HCT116 (cell line): ENCODE measurements around the gene CACNA1G. TPM values are rescaled to one million over a fixed set of nuclear protein-coding genes. Genes with fewer than 3 reads are reported as not detected.

ENCODE experiments used
- ATAC-seq: fragments of 200-7000 bp; cut with Tn5 transposase; 2 replicates; pipeline ENCODE4 v1.9.1; 2020; ENCODE audit warnings: mild to moderate bottlenecking, moderate library complexity
- BruUV-seq: library from RNA; stranded (reverse); fragments of 400-500 nt; replicated peaks from 2 replicates; lab custom pipeline; 2021; lab: Mats Ljungman, UMichigan
- CTCF ChIA-PET: fragments of 300-600 bp; sonication (Branson Sonifier 250); formaldehyde crosslinking; loops from one replicate; lab custom pipeline; 2021; ENCODE audit warnings: antibody characterized with exemption; lab: Charles Lee
- POLR2A ChIA-PET: fragments of 300-600, 350-600 bp; sonication (Branson Sonifier 250); formaldehyde crosslinking; loops from one replicate; lab custom pipeline; 2021; ENCODE audit warnings: antibody characterized with exemption; lab: Charles Lee
- RAD21 ChIA-PET, 2 experiments: fragments of 300-600 bp; sonication (Branson Sonifier 250); formaldehyde crosslinking; loops; one replicate each; lab custom pipeline; 2023; ENCODE audit warnings: low total read pairs in 2 of 2; ENCODE audit not compliant: uncharacterized antibody in 2 of 2, unreplicated experiment in 2 of 2, low non-redundant PET in 1 of 2; lab: Charles Lee
- DNase-seq: peaks from one replicate; pipeline ENCODE4 v3.0.0-alpha.2; 2010; ENCODE audit warnings: low read depth, low spot score
- H2AFZ ChIP-seq: fragments of 200-600 bp; shearing (Covaris generic), sonication (generic); 2 replicates; pipeline ENCODE4 v1.6.1; 2017; ENCODE audit warnings: low read depth, mixed run types, mixed read lengths, antibody characterized with exemption, low read length; ENCODE audit not compliant: poor library complexity, severe bottlenecking
- H3K27ac ChIP-seq: 2 replicates; pipeline ENCODE4 v1.5.1; 2012; ENCODE audit warnings: low read depth, low read length
- H3K27me3 ChIP-seq: fragments of 200-600 bp; sonication (generic); 2 replicates; pipeline ENCODE4 v1.6.1; 2016; ENCODE audit warnings: mixed run types, low read length, mixed read lengths; ENCODE audit not compliant: insufficient read depth
- H3K36me3 ChIP-seq, 2 experiments: fragments of 200-500 bp in 1 of 2; fragments of 200-600 bp in 1 of 2; sonication (Bioruptor generic) in 1 of 2; sonication (generic) in 1 of 2; 2 replicates each; pipeline versions ENCODE4 v1.5.1 to v1.6.1; 2014 to 2016; ENCODE audit warnings: low read length in 2 of 2, inconsistent platforms in 1 of 2, mixed read lengths in 1 of 2, mixed run types in 1 of 2; ENCODE audit not compliant: insufficient read depth in 2 of 2, control insufficient read depth in 1 of 2
- H3K4me1 ChIP-seq, 2 experiments: fragments of 200-600 bp in 1 of 2; sonication (generic) in 1 of 2; 2 replicates each; pipeline versions ENCODE4 v1.5.1 to v1.6.1; 2012 to 2017; ENCODE audit warnings: low read length in 2 of 2, inconsistent platforms in 1 of 2, mild to moderate bottlenecking in 1 of 2, mixed read lengths in 1 of 2, mixed run types in 1 of 2, moderate library complexity in 1 of 2; ENCODE audit not compliant: insufficient read depth in 2 of 2, control insufficient read depth in 1 of 2
- H3K4me2 ChIP-seq: fragments of 200-600 bp; sonication (generic); 2 replicates; pipeline ENCODE4 v1.6.1; 2017; ENCODE audit warnings: mixed run types, low read length, mixed read lengths
- H3K4me3 ChIP-seq, 2 experiments: fragments of 200-600 bp in 1 of 2; sonication (generic) in 1 of 2; replicated peaks in 1 of 2; 2 replicates each; pipeline ENCODE4 v1.5.1; 2011 to 2016; ENCODE audit warnings: low read length in 2 of 2, control low read depth in 1 of 2, low read depth in 1 of 2, mild to moderate bottlenecking in 1 of 2, mixed read lengths in 1 of 2, mixed run types in 1 of 2
- H3K79me2 ChIP-seq: fragments of 200-600 bp; sonication (generic); 2 replicates; pipeline ENCODE4 v1.6.1; 2017; ENCODE audit warnings: mild to moderate bottlenecking, mixed run types, low read length, moderate library complexity, mixed read lengths; ENCODE audit not compliant: insufficient read depth
- H3K9ac ChIP-seq: fragments of 200-600 bp; sonication (generic); 2 replicates; pipeline ENCODE4 v1.6.1; 2016; ENCODE audit warnings: low read length, mixed read lengths
- H3K9me2 ChIP-seq: fragments of 200-600 bp; sonication (generic), shearing (Covaris generic); 2 replicates; pipeline ENCODE4 v1.6.1; 2017; ENCODE audit warnings: mixed run types, mild to moderate bottlenecking, moderate library complexity; ENCODE audit not compliant: insufficient read depth
- H3K9me3 ChIP-seq, 2 experiments: fragments of 200-500 bp in 1 of 2; fragments of 200-600 bp in 1 of 2; sonication (Bioruptor generic) in 1 of 2; sonication (generic) in 1 of 2; 2 replicates each; pipeline ENCODE4 v1.6.1; 2014 to 2017; ENCODE audit warnings: low read length in 2 of 2, mixed read lengths in 2 of 2, inconsistent platforms in 1 of 2, low read depth in 1 of 2, mild to moderate bottlenecking in 1 of 2, mixed run types in 1 of 2, moderate library complexity in 1 of 2; ENCODE audit not compliant: control insufficient read depth in 1 of 2, insufficient read depth in 1 of 2
- H4K20me1 ChIP-seq: fragments of 200-600 bp; sonication (generic), shearing (Covaris generic); 2 replicates; pipeline ENCODE4 v1.6.1; 2017; ENCODE audit warnings: mixed run types, mild to moderate bottlenecking, moderate library complexity; ENCODE audit not compliant: insufficient read depth
- CBX3 ChIP-seq: IDR thresholded peaks from 2 replicates; pipeline ENCODE4 v1.6.1; 2012; ENCODE audit warnings: low read depth
- CEBPB ChIP-seq: IDR thresholded peaks from 2 replicates; pipeline ENCODE4 v1.6.1; 2012; ENCODE audit warnings: low read depth
- EGR1 ChIP-seq: IDR thresholded peaks from 2 replicates; pipeline ENCODE4 v1.6.1; 2012; ENCODE audit warnings: low read depth
- EZH2phosphoT487 ChIP-seq: fragments of 200-600 bp; IDR thresholded peaks from 2 replicates; pipeline ENCODE4 v1.6.1; 2018; ENCODE audit warnings: antibody characterized with exemption, borderline replicate concordance
- FOSL1 ChIP-seq: IDR thresholded peaks from 2 replicates; pipeline ENCODE4 v1.6.1; 2012; ENCODE audit warnings: low read depth
- JUND ChIP-seq: IDR thresholded peaks from 2 replicates; pipeline ENCODE4 v1.6.1; 2012
- POLR2A ChIP-seq: IDR thresholded peaks from 2 replicates; pipeline ENCODE4 v1.7.0; 2011; ENCODE audit warnings: borderline replicate concordance; ENCODE audit not compliant: insufficient read depth, insufficient read length; ENCODE audit errors: extremely low read depth
- POLR2AphosphoS5 ChIP-seq: IDR thresholded peaks from 2 replicates; pipeline ENCODE4 v1.6.1; 2011; ENCODE audit warnings: mild to moderate bottlenecking, low read depth, low read length, moderate library complexity
- SP1 ChIP-seq: IDR thresholded peaks from 2 replicates; pipeline ENCODE4 v1.6.1; 2012; ENCODE audit warnings: low read depth
- SRF ChIP-seq: IDR thresholded peaks from 2 replicates; pipeline ENCODE4 v1.6.1; 2012; ENCODE audit warnings: low read depth
- YY1 ChIP-seq: IDR thresholded peaks from 2 replicates; pipeline ENCODE4 v1.6.1; 2011; ENCODE audit warnings: low read length, low read depth, moderate library complexity, mild to moderate bottlenecking; ENCODE audit not compliant: insufficient replicate concordance; ENCODE audit errors: extremely low read depth
- ZNF274 ChIP-seq: fragments of 200-500 bp; sonication (Bioruptor generic); IDR thresholded peaks from 2 replicates; pipeline ENCODE4 v1.6.1; 2014; ENCODE audit warnings: mild to moderate bottlenecking, low read depth, low read length, inconsistent platforms
- intact Hi-C: fragments of 100-400 bp; cut with micrococcal nuclease; formaldehyde crosslinking; loops from 2 replicates; pipeline ENCODE4 v1.10.0; 2022
- total RNA-seq: library from RNA; stranded (reverse); gene quantifications from one replicate; pipeline ENCODE4 v1.2.1, GENCODE V29; 2021; ENCODE audit not compliant: unreplicated experiment
- TF ChIP-seq, protein P1 (sequence below): IDR thresholded peaks from 2 replicates; pipeline ENCODE4 v1.6.1; 2012; ENCODE audit warnings: low read depth

The CACNA1G gene
- total RNA-seq, 1 experiment from 2014 or later: 3.4 TPM

GRCh38 chr17:50657627-50658026 is 97.1 kb downstream of the CACNA1G start:
- H3K27ac ChIP-seq: no peak overlapping the region

More at GRCh38 chr17:50657627-50658026, 97.1 kb downstream of the CACNA1G start:
- ATAC-seq: no peak
- Histone ChIP-seq H4K20me1 (no peaks in the 10 kb centered on the region), H2AFZ (no peak overlapping the region), H3K9me3 (no peaks in the 10 kb centered on the region), H3K36me3 (no peaks in the 10 kb centered on the region), H3K4me3 (no peak overlapping the region), H3K4me1 (peaks cover 47 to 61% of the 10 kb centered on the region in 2 experiments), H3K4me2 (0 out of 2 replicates have a peak overlapping the region, but pooled peaks have one; percentile 14), H3K9ac (no peak overlapping the region), H3K9me2 (no peaks in the 10 kb centered on the region), H3K79me2 (no peaks in the 10 kb centered on the region)
- no peak for DNase-seq
- no TSS peak for BruUV-seq
- CTCF ChIA-PET: interaction anchor here (1.1 kb wide), 1 partner anchor 27 kb away, joined by 4 read pairs; no protein-coding TSS in a partner anchor
- intact Hi-C loops: no loop called here
- RAD21 ChIA-PET: no interaction called here
- POLR2A ChIA-PET: interaction anchor here (1.5 to 6.0 kb wide), 2 partner anchors 11 to 20 kb away, joined by 3 to 59 read pairs; no protein-coding TSS in a partner anchor
- TF ChIP-seq SP1 (no peak), EZH2phosphoT487 (no peak), EGR1 (no peak), CBX3 (no peak), CEBPB (no peak), JUND (no peak), POLR2A (no peak), SRF (no peak), FOSL1 (no peak), POLR2AphosphoS5 (no peak), ZNF274 (no peak), YY1 (no peak)
- TF ChIP-seq, protein P1, sequence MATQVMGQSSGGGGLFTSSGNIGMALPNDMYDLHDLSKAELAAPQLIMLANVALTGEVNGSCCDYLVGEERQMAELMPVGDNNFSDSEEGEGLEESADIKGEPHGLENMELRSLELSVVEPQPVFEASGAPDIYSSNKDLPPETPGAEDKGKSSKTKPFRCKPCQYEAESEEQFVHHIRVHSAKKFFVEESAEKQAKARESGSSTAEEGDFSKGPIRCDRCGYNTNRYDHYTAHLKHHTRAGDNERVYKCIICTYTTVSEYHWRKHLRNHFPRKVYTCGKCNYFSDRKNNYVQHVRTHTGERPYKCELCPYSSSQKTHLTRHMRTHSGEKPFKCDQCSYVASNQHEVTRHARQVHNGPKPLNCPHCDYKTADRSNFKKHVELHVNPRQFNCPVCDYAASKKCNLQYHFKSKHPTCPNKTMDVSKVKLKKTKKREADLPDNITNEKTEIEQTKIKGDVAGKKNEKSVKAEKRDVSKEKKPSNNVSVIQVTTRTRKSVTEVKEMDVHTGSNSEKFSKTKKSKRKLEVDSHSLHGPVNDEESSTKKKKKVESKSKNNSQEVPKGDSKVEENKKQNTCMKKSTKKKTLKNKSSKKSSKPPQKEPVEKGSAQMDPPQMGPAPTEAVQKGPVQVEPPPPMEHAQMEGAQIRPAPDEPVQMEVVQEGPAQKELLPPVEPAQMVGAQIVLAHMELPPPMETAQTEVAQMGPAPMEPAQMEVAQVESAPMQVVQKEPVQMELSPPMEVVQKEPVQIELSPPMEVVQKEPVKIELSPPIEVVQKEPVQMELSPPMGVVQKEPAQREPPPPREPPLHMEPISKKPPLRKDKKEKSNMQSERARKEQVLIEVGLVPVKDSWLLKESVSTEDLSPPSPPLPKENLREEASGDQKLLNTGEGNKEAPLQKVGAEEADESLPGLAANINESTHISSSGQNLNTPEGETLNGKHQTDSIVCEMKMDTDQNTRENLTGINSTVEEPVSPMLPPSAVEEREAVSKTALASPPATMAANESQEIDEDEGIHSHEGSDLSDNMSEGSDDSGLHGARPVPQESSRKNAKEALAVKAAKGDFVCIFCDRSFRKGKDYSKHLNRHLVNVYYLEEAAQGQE: no peak
- TF ChIP-seq, all 23 proteins: peak for 0
- H3K27me3 ChIP-seq: no peaks in the 10 kb centered on the region
